Daoy (cell line): ENCODE results near the gene FTO. TPM values are rescaled to one million over a fixed set of nuclear protein-coding genes. Genes with fewer than 3 reads are reported as not detected.

Experiments used
- DNase-seq: peaks from one replicate; pipeline ENCODE4 v3.0.0-alpha.2; 2015; ENCODE audit warnings: low read depth
- total RNA-seq: library from RNA; depleted of rRNA; stranded (reverse); fragments of >200 nt; shearing (Covaris generic); gene quantifications from 2 replicates; pipeline ENCODE4 v1.2.3, GENCODE V29; 2014

Gene FTO
- total RNA-seq, 1 experiment from 2014 or later, result 38.8 TPM

DNA sequence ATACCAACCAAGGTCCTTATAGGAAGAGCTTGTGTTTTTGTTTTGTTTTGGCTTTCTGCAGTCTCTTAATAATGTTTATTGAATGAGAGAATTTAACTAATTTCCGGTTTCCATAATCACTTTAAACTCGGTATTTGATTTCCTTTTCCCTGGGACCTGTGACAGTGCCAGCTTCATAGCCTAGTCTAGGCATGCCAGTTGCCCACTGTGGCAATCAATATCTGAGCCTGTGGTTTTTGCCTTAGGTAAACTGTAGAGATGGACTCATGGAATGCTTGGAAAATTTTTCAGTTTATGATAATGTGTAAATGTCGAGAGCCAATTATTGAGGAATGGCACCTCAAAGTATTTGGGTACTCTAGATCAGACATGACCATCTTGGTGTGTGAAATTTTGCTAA is 78.2 kb downstream of the FTO start:
- no peak for DNase-seq

DNA sequence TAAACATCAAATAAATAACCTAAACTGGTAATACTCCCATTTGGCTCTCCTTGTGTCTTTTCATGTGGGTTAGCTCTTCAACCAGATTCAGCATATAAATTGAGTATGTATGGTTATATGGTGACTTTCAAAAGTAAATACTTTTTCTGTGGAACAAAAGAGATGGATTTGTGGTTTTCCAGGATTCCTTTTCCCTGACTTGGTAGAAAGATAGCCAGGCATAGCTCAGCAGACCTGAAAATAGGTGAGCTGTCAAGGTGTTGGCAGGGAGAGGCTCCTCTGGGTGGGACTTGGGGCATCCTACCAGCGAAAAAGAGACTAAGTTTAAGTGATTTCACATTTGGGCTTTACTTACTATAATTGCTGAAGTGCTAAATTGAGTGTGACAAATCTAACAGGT is 80.3 kb downstream of the FTO start:
- no peak for DNase-seq

DNA sequence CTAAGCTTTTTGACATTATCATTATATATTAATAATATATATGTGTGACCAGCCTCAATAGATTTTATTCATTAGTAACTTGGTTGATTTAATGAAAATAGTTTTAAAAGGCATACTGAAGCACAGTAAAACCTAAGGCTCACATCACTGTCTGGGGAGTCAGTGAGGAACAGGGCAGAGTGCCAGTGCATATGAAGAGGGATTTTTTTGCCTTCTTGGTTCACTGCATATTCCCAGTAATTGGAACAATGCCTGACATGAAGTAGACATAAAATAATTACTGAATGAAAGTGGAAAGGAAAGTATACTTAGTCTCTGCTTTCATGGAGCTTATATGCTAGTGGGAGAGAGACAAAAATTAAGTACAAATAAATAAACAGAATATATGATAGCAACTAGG is 81.1 kb downstream of the FTO start:
- no peak for DNase-seq

DNA sequence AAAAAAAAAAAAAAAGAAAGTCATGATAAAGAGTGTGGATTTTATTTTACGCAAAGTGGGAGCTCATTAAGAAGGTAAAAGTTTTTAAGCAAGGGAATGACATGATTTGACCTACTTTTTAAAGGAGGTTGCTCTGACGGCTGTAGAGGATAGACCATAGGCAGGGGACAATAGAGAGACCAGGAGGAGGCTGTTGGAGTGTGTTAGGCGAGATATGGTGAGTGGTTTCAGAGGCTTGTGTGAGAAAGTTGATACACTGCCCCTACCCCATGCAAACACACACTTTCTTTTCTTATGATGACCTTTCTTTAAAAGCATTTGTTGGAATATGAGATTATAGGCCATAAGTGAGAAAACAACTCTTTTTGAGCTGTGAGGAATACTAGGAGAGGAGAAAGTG is 82.0 kb downstream of the FTO start:
- DNase-seq, result no peak

DNA sequence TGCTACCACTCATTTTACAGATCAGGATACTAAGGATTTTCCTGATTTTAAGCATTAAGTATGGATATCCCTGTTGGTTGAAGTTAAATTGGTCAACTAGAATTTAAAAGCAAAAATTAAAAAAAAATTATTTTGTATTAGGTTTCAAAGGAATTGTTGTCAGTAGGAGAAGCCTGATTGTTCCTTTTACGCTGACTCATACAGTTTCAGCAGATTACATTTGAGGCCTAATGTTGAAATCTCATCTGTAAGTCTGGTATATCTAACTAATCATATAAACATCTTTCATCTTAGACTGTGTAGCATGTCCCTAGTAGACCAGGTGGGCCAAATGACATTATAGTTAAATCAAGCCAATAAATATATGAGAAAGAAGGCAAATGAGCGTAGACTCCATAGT is 83.5 kb downstream of the FTO start:
- DNase-seq, result no peak

DNA sequence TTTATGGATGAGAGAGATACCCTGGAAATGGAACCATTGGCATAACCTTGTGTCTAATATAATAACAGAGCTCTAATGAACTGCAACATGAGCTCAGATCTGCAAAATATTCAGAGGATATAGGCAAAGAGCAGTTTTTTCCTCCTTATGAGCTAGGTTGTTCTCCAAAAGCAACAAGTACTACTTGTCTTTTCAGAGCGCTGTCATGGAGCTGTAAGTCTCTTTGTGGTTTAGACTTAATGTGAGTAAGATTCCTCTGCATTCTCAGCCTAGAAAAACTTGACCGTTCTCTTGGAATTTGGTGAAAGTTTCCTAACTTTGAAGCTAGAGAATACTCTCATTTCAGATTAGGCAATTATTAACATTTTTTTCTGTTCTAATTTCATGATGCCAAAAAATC is 85.2 kb downstream of the FTO start:
- DNase-seq, result no peak

DNA sequence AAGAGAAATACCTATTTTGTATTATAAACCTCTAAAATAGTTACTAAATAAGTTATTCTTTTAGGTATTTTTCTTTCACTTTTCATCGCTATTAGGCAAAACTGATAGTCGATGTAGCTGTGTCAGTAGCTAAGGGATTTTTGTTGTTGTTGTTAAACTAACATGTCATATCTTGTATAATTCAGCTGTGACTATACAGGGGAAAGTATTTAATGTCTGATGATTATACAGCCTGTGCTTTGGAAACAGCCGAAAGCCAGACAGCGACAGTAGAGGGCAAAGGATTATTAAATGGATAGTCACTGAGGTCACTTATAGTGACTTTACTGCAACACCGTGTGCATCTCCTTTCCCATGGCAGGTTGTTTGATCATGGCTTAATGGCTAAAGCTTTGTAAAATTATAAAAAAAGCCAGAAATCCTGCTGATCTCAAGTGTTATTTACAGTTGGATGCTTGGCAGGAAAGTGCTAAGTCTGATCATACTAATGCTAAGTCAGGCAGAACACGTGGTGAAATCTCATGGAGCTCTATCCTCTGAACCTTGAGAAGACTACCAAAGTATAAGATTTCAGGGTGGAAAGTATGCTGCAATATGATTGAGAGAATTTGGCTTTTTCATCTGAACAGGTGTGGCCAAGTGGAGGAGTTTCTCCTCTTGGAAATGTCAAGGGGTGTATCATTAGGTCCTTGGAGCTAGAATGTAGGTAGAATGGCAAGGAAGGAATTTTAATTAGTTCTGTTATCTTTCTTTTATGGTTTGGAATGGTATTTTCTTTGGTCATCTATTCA is 88.4 kb downstream of the FTO start:
- DNase-seq, result no peak

DNA sequence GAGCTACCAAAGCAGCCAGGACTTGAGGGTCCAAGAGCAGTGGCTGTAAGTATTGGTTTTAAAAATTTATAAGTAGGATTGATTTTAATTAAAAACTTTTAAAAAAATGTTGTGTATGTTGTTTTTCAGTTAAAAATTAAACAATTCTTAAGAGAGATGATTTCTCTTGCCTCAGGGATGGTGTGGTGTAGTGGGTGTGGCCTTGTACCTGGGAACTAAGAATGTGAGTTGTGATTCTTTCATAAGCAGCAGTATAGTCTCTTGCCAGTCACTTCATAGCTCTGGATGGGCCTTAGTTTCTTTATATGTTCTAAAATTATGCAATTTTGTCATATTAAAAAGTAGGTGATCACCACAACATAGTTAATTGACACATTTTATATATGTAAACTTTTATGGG is 99.5 kb downstream of the FTO start:
- DNase-seq, result no peak

DNA sequence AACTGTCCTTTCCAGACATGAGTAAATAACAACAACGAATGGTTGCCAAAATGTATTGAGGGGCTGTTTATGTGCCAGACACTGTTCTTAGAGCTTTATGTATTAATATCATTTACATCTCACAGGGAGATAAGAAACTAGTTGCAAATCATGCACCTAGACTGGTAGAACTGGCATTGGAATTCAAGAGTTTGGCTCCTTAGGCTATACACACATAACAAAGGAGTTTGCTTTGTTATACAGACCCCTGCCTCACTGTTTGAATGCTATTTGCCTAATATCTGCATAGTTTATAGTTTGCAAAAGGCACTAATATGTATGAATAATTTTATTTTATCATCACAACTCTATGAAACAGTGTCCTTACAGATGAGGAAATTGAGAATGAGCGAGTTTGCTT is 100.0 kb downstream of the FTO start:
- no peak for DNase-seq

DNA sequence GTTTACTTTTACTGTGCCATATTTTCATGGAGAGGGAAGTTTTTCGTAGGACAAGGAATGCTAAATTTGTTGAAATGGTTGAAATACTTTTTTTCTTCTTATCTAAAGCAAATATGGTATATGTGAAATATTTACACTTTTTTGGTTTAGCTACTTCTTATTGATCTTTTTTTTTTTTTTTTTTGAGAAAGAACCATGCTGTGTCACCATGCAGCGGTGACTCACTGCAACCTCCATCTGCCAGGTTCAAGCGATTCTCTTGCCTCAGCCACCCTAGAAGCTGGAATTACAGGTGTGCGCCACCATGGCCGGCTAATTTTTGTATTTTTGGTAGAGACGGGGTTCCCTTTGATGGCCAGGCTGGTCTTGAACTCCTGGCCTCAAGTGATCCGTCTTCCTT is 100.5 kb downstream of the FTO start:
- no peak for DNase-seq

DNA sequence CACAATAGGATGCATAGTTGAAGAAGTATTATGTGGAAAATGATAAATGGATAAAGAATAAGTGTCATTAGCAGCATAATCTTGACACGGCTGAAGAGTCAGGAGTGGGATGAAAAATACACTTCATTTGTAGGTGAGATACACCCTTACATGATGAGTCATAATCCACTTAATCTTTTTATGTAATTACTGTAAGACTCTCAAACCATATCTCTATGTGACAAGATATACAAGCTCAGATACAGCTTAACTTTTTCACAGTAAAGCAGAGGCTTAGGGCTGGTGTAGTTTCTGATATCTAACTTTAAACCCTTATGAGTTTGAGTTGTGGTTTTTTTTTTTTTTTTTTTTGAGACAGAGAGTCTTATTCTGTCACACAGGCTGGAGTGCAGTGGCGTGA is 101.2 kb downstream of the FTO start:
- DNase-seq, result no peak

DNA sequence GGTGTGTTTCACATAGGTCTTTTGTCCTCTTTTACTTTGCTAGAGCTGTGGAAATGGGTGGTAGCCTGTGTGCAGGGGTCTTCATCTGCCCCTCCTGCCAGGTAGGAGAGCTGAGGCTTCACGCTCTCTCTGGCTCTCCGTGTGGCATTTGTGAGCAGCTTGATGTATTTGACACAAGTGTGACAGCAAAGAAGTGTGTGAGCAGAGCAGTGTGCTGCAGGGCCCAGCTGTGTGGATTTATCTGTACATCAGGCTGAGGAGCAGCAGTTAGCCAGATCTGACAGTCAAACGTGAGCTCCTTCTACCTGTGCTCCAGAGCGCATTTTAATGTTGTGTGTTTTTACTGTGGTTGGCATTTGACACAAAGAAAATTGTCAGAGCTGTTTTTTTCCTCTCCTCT is 101.8 kb downstream of the FTO start:
- DNase-seq, result no peak

DNA sequence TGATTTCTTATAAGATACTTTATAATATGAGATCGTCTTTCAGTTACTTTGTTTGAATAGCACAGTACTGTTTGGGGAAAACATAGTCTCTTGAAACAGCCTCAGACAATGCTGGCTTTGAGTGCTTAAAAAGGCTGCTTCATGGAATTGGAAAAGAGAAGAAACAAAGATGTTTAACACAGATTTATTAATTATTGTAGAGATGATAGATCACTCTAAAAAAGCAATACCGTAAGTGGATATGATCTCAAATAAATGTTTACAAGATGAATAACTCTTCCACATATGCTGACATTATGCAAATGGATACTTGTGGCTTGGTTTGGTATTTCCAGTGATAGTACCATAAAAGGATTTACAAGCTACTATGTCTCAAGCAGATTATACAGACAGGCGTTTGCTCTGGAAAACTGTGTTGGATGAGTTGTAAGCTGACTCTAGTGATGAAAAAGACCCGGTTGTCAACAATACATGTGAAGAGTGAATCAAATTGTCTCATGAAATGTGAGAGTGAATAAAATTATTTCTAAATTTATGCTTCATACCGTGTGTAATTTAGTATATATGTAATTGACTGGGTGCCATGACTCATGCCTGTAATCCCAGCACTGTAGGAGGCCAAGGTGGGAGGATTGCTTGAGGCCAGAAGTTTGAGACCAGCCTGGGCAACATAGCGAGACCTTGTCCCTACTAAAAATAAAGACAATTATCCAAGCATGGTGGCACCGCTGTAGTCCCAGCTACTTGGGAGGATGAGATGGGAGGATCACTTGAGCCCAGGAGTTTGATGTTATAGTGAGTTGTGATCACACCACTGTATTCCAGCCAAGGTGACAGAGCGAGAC is 105.4 kb downstream of the FTO start:
- DNase-seq, result peak; percentile 17

DNA sequence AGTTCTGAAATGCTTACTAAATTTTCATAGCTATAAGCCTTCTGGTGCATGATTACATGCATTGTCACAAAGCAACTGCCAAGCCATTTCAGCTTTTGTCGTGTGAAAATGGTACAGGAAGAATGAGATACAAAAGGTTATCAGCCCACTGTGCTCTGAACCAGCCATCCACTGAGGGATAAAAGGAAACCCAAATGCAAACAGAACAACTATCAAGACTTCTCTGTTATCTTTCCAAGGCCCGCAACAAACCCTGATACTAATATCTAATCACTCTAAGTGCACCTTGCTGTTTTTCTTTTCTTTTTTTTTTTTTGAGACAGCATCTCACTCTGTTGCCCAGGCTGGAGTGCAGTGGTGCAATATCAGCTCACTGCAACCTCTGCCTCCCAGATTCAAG is 109.0 kb downstream of the FTO start:
- DNase-seq, result no peak

DNA sequence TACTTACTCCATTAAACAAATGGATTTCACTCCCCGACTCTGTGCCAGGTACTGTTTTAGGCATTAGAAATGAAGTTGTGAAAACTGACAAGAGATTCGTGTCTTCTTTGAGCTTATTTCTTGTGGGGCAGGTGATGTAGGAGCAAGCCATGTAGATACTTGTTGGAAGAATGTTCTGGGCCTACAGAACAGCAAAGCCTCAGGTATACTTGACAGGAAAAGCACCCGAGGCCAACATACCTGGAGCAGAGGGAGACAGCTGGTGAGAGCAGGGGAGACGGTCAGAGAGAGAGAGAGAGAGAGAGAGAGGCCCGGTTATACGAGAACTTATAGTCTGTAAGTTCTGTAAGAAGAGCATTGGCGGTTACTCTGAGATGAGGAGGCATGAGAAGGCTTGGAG is 110.8 kb downstream of the FTO start:
- no peak for DNase-seq

DNA sequence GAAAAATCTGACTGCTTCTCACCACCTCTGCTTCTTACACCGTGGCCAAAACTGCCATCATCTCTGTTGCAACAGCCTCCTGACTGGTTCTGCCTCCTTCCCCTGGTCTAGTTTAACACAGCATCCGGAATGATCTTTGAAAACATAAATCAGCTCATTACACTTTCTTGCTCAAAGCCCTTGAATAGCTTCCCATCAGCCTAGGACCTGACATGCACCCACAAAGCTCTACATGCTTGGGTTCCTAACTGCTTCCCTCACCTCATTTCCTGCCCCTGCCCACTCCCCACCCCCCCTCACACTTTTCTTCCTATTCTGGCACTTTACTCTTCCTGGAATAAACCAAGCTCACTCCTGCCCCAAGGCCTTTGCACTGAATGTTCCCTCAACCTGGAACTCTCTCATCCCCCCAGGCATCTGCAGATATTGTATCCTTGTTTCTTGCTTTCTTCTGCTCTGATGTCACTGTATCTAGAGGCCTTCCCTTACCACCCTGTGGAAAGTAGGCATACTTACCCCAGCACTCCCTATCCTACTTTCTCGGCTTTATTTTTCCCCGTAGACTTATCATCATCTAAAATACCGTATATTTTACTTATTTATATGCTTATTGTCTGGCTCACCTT is 112.4 kb downstream of the FTO start:
- DNase-seq, result no peak

DNA sequence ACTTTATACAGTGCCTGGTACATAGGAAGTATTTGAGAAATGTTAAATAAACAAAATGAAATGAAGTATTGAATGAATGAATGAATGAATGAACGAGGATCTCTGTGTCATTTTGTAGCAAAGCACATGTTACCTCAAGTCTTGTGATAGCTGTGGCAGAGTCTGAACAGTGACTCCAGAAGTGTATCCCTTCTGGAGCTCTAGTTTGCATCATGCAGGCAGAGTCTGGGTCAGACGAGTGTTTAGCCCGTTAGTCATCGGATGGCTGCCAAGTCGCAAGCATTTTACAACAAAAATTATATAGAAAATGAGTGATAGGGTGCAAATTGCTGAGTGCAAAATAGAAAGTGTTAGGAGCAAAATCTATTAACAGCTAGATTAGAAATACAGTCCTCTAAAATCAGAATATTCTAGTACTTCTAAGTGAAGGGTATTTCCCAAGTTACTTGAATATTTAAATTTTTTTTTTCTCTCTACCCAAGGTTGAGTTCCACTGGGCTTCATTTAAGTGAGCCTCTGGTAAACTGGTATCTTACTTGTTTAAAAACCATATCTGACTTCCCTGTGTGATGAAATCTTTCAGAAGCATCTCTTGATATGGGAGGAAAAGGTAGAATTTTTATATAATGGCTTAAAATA is 113.3 kb downstream of the FTO start:
- peak; percentile 81 for DNase-seq

DNA sequence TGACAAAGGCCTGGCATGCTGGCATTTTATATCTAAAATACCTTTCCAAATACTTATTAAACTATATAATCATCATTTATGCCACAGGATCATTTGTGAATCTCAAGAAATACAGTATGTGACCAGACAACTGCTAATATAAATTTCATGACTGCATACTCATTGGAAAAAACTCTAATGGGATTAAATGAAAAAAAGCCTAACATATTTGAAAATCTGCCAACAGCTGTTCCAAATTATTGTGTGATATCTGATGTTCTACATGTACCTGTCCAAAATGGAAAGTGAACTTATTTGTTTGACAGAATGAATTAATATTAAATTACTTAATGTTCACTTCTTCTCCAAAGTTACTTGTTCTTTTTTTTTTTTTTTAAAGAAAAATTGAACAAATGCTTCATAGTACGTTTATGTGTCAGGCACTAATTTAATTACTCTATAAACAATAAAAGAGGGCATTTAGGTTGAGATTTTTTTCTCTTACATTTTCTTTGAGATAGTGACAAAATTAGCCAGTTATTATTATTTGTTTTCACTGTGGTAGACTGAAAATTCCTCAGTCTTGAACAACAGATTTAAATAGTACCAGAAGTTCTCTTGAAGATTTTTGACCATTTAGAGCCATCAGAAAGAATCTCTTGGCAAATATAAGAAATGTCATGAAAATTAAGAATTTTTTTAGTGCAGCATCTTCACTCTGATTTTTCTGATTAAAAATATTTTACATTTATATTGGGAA is 114.0 kb downstream of the FTO start:
- DNase-seq, result no peak

DNA sequence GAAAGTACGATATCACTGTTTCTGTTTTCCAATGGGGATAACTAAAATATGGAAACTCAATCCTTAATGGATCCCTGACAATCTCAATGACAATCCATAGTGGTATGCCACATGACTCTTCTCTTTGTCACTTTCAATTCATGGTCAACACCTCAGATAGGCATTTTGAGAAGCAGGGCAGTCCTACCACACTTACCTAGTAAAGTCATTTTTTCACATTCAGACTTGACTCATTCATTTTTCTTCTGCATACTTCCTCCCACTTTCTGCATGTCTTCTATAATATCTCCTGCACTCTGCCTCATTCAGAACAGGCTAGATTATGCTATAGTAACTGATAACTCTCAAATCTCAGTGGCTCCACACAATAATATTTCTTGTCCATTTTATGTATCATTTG is 117.5 kb downstream of the FTO start:
- peak; percentile 35 for DNase-seq

DNA sequence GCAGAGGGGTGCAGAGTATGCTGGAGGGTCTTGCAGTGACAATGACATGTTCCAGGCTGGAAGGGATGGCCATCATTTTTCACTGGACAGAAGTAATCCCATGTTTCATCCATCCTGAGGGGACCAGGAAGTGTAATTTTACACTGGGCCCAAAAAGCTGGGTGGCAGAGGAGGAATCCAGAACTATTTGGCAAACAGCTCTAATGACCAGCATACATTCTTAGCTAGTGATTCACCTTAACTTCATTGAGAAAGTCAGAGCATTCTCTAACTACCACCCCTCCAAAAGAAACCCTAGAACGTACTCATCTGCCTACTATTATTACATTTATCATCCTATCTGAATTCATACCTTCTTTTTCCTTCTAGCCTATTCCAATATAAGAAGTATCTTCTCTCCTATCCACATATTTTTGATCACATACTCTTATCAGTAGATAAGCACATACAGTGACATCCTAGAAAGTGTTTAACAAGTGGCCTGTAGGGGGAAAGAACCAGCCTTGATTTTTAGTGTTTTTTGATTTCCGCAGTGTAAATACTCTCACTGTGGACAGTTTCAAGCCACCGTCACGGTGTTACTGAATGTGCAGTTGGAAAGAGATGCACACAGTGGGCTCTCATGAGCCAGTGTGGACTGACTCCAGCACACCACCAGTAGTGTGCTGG is 118.1 kb downstream of the FTO start:
- peak; percentile 61 for DNase-seq

DNA sequence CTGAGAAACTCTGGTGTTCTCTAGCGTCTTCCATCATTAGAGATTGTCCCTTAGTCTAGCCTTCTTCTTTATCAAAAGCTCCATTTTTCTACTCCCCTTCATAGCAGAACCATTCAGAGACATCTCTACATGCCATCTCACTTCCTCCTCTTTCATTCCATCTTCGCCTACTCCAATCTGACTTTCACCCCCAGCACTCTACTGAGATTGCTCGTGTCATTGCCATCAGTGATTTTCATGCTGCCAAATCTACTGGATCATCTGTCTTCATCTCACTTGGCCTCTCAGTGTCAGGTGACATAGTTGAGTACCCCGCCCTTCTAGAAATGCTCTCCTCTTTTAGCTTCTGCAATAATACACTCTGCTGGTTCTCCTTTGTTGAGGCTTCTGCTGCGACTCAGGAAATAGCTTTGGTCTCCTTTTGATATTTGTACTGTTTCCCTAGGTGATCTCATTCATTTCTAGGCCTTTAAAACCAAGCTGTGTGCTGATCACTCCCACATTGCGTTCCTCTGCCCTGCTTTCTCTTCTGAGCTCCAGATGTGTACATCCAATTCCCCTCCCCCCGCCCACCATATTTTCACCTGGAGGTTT is 119.1 kb downstream of the FTO start:
- DNase-seq, result peak; percentile 66
